ENCODE data around the gene GSG1.

DNA sequence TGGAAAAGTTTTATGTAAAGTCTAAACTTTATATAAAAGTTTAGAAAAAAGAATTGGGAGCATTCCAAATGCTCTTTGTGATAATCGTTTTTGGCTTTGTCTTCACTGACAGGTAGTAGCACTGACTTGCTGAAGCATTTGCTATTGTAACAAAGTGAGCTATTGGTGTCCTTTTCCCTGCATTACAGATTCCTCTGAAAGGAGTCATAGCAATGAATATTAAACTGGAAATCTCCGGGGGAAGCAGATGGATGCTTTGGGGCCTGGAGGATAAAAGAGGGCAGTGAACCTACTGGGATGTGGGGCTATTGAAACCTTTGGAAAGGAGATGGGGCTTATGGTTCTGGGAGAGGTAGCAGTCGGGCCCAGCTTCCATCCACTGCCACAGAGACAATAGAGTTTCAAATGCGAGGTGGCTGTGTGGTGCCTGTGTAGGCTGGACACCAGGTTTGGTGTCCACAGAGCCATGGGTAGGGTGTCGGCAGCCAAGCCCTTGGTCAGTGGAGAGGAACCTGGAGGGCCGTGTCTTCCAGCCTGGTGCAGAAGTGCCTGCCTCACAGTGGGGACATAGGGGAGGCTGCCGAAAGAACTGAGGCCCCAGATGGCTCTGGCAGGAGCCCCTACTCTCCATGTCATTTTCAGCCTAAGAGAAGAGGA, 10.1 kb downstream of the GSG1 start:
- no peak for TF ChIP-seq CTCF (IDR thresholded peaks at IDR 0.05)
- no peak for TF ChIP-seq ZFX (IDR thresholded peaks at IDR 0.05; ENCODE audit: borderline replicate concordance)

Measured in 22Rv1 (cell line).